ENCODE results near the gene AOC3. TPM values are rescaled to one million over a fixed set of nuclear protein-coding genes. Genes with fewer than 3 reads are reported as not detected.

The AOC3 gene
- total and polyA plus RNA-seq, 2 of the 13 experiments (the other 11 are each of a cell fraction or from before 2014, with no cell fraction given), result 8.7 to 51.7 TPM

DNA sequence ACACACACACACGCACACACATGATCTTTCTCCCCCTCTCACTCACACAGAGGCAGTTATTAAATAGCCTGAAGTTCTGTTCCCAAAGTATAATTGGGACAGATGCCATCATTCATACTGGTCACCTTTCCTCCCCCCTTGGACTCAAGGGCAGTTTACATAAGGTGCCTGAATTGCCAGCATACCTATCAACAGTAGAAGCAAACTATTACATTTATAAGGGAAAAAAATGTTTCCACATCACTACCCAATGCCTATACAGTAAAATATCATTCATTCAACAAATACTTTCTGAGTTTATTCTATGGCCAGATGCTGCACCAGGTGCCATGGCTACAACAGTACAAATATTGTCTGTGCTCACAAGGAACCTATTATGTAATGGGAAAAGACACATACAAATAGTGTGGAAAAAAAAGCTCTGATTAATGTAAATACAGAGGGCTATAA lies 46.1 kb upstream of the AOC3 start (continued):
- TF ChIP-seq, protein P1, sequence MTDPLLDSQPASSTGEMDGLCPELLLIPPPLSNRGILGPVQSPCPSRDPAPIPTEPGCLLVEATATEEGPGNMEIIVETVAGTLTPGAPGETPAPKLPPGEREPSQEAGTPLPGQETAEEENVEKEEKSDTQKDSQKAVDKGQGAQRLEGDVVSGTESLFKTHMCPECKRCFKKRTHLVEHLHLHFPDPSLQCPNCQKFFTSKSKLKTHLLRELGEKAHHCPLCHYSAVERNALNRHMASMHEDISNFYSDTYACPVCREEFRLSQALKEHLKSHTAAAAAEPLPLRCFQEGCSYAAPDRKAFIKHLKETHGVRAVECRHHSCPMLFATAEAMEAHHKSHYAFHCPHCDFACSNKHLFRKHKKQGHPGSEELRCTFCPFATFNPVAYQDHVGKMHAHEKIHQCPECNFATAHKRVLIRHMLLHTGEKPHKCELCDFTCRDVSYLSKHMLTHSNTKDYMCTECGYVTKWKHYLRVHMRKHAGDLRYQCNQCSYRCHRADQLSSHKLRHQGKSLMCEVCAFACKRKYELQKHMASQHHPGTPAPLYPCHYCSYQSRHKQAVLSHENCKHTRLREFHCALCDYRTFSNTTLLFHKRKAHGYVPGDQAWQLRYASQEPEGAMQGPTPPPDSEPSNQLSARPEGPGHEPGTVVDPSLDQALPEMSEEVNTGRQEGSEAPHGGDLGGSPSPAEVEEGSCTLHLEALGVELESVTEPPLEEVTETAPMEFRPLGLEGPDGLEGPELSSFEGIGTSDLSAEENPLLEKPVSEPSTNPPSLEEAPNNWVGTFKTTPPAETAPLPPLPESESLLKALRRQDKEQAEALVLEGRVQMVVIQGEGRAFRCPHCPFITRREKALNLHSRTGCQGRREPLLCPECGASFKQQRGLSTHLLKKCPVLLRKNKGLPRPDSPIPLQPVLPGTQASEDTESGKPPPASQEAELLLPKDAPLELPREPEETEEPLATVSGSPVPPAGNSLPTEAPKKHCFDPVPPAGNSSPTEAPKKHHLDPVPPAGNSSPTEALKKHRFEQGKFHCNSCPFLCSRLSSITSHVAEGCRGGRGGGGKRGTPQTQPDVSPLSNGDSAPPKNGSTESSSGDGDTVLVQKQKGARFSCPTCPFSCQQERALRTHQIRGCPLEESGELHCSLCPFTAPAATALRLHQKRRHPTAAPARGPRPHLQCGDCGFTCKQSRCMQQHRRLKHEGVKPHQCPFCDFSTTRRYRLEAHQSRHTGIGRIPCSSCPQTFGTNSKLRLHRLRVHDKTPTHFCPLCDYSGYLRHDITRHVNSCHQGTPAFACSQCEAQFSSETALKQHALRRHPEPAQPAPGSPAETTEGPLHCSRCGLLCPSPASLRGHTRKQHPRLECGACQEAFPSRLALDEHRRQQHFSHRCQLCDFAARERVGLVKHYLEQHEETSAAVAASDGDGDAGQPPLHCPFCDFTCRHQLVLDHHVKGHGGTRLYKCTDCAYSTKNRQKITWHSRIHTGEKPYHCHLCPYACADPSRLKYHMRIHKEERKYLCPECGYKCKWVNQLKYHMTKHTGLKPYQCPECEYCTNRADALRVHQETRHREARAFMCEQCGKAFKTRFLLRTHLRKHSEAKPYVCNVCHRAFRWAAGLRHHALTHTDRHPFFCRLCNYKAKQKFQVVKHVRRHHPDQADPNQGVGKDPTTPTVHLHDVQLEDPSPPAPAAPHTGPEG (CRISPR knock-in tag; IDR thresholded peaks at IDR 0.05), result no peak
- TF ChIP-seq, protein P2, sequence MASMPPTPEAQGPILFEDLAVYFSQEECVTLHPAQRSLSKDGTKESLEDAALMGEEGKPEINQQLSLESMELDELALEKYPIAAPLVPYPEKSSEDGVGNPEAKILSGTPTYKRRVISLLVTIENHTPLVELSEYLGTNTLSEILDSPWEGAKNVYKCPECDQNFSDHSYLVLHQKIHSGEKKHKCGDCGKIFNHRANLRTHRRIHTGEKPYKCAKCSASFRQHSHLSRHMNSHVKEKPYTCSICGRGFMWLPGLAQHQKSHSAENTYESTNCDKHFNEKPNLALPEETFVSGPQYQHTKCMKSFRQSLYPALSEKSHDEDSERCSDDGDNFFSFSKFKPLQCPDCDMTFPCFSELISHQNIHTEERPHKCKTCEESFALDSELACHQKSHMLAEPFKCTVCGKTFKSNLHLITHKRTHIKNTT (CRISPR knock-in tag; IDR thresholded peaks at IDR 0.05), result no peak
- TF ChIP-seq ZC3H4 (CRISPR knock-in tag; IDR thresholded peaks at IDR 0.05; ENCODE audit: borderline replicate concordance) (no peak), TARDBP (CRISPR knock-in tag; IDR thresholded peaks at IDR 0.05) (0 out of 2 replicates have a peak, but pooled peaks have one; percentile 48), EP300 (IDR thresholded peaks at IDR 0.05; ENCODE audit: low read depth in 2 of 2, low read length in 2 of 2) (0 out of 4 replicates have a peak, but pooled peaks of 1 of the 2 experiments have one; percentile 6), EP300 (CRISPR knock-in tag; IDR thresholded peaks at IDR 0.05; ENCODE audit: borderline replicate concordance) (peak; percentile 12; the same call in 1 of the 2 replicates), ZNF20 (CRISPR knock-in tag; IDR thresholded peaks at IDR 0.05) (no peak), KLF15 (CRISPR knock-in tag; IDR thresholded peaks at IDR 0.05; ENCODE audit: borderline replicate concordance) (no peak), ZNF274 (CRISPR knock-in tag; IDR thresholded peaks at IDR 0.05) (no peak)
- TF ChIP-seq, protein P3, sequence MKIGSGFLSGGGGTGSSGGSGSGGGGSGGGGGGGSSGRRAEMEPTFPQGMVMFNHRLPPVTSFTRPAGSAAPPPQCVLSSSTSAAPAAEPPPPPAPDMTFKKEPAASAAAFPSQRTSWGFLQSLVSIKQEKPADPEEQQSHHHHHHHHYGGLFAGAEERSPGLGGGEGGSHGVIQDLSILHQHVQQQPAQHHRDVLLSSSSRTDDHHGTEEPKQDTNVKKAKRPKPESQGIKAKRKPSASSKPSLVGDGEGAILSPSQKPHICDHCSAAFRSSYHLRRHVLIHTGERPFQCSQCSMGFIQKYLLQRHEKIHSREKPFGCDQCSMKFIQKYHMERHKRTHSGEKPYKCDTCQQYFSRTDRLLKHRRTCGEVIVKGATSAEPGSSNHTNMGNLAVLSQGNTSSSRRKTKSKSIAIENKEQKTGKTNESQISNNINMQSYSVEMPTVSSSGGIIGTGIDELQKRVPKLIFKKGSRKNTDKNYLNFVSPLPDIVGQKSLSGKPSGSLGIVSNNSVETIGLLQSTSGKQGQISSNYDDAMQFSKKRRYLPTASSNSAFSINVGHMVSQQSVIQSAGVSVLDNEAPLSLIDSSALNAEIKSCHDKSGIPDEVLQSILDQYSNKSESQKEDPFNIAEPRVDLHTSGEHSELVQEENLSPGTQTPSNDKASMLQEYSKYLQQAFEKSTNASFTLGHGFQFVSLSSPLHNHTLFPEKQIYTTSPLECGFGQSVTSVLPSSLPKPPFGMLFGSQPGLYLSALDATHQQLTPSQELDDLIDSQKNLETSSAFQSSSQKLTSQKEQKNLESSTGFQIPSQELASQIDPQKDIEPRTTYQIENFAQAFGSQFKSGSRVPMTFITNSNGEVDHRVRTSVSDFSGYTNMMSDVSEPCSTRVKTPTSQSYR (CRISPR knock-in tag; IDR thresholded peaks at IDR 0.05; ENCODE audit: borderline replicate concordance), result 0 out of 2 replicates have a peak, but pooled peaks have one; percentile 24
- TF ChIP-seq, protein P4, sequence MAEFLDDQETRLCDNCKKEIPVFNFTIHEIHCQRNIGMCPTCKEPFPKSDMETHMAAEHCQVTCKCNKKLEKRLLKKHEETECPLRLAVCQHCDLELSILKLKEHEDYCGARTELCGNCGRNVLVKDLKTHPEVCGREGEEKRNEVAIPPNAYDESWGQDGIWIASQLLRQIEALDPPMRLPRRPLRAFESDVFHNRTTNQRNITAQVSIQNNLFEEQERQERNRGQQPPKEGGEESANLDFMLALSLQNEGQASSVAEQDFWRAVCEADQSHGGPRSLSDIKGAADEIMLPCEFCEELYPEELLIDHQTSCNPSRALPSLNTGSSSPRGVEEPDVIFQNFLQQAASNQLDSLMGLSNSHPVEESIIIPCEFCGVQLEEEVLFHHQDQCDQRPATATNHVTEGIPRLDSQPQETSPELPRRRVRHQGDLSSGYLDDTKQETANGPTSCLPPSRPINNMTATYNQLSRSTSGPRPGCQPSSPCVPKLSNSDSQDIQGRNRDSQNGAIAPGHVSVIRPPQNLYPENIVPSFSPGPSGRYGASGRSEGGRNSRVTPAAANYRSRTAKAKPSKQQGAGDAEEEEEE (CRISPR knock-in tag; IDR thresholded peaks at IDR 0.05; ENCODE audit: borderline replicate concordance), result no peak
- TF ChIP-seq, protein P5, sequence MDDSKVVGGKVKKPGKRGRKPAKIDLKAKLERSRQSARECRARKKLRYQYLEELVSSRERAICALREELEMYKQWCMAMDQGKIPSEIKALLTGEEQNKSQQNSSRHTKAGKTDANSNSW (CRISPR knock-in tag; IDR thresholded peaks at IDR 0.05; ENCODE audit: borderline replicate concordance), result no peak

Measured in HepG2 (cell line).